ENCODE data around the gene TNS3.

TNS3 gene

GRCh38 chr7:47314728-47315607, 266.9 kb downstream of the TNS3 start:
- no peak for DNase-seq

- no peak for DNase-seq
Observed at GRCh38 chr7:47314248-47314647, 267.7 kb downstream of the TNS3 start.

GRCh38 chr7:47313564-47313963, 268.3 kb downstream of the TNS3 start:
- no peak for DNase-seq

GRCh38 chr7:47311891-47312290, 270.0 kb downstream of the TNS3 start:
- no peak for DNase-seq

- no peak for DNase-seq
Observed at GRCh38 chr7:47310020-47310419, 271.9 kb downstream of the TNS3 start.

GRCh38 chr7:47308808-47309207, 273.1 kb downstream of the TNS3 start:
- DNase-seq = no peak

GRCh38 chr7:47307311-47307710, 274.6 kb downstream of the TNS3 start:
- DNase-seq = no peak

- no peak for DNase-seq
Observed at GRCh38 chr7:47304727-47305719, 276.9 kb downstream of the TNS3 start.

- DNase-seq = no peak
Observed at GRCh38 chr7:47303695-47304453, 278.0 kb downstream of the TNS3 start.

- no peak for DNase-seq
Observed at GRCh38 chr7:47303014-47303694, 278.8 kb downstream of the TNS3 start.

- no peak for DNase-seq
Observed at GRCh38 chr7:47302560-47302959, 279.4 kb downstream of the TNS3 start.

GRCh38 chr7:47301657-47302295, 280.1 kb downstream of the TNS3 start:
- no peak for DNase-seq

GRCh38 chr7:47301105-47301477, 280.8 kb downstream of the TNS3 start:
- DNase-seq = no peak

GRCh38 chr7:47300472-47301104, 281.3 kb downstream of the TNS3 start:
- no peak for DNase-seq

GRCh38 chr7:47299496-47299895, 282.4 kb downstream of the TNS3 start:
- DNase-seq = no peak

- no peak for DNase-seq
Observed at GRCh38 chr7:47298636-47299035, 283.3 kb downstream of the TNS3 start.

GRCh38 chr7:47297120-47297519, 284.8 kb downstream of the TNS3 start:
- no peak for DNase-seq

GRCh38 chr7:47295606-47296005, 286.3 kb downstream of the TNS3 start:
- no peak for DNase-seq

GRCh38 chr7:47294556-47295222, 287.2 kb downstream of the TNS3 start:
- no peak for DNase-seq

- DNase-seq = no peak
Observed at GRCh38 chr7:47293884-47294555, 287.9 kb downstream of the TNS3 start.

Measured in CD4-positive, alpha-beta T cell treated with Interleukin-4 for 1 hour (primary cell).